ENCODE measurements around the gene ARFGEF2. TPM values are rescaled to one million over a fixed set of nuclear protein-coding genes. Genes with fewer than 3 reads are reported as not detected.

The ARFGEF2 gene
- polyA plus RNA-seq, 1 experiment, result 15.5 TPM

GRCh38 chr20:49028684-49029083 lies 107.2 kb downstream of the ARFGEF2 start:
- H3K4me3 ChIP-seq (ENCODE audit: low read depth, low read length), result no peak overlapping the region
- TF ChIP-seq CTCF (IDR thresholded peaks at IDR 0.05; ENCODE audit: insufficient read depth, low read depth, low read length), result peak; percentile 51
- POLR2A ChIA-PET, result no interaction called here
- H3K27me3 ChIP-seq (ENCODE audit: control insufficient read depth, insufficient read depth, low read length), result no peaks in the 10 kb centered on the region
- DNase-seq (ENCODE audit: low read depth), result no peak
- H3K36me3 ChIP-seq (ENCODE audit: control insufficient read depth, insufficient read depth, low read length), result peaks cover 10% of the 10 kb centered on the region
- CTCF ChIA-PET, result interaction anchor here (0.6 to 2.7 kb wide), 7 partner anchors 8 to 191 kb away, joined by 3 to 9 read pairs (median 4); partner anchors contain the start of gene DDX27

GRCh38 chr20:49029203-49029602 lies 107.7 kb downstream of the ARFGEF2 start:
- peaks cover 12% of the 10 kb centered on the region for H3K36me3 ChIP-seq (ENCODE audit: control insufficient read depth, insufficient read depth, low read length)
- no peak overlapping the region for H3K4me3 ChIP-seq (ENCODE audit: low read depth, low read length)
- no peak for DNase-seq (ENCODE audit: low read depth)
- ChIA-PET CTCF (interaction anchor here (0.6 to 2.7 kb wide), 8 partner anchors 8 to 769 kb away, joined by 3 to 9 read pairs (median 4); partner anchors contain the start of gene DDX27), POLR2A (no interaction called here)
- no peaks in the 10 kb centered on the region for H3K27me3 ChIP-seq (ENCODE audit: control insufficient read depth, insufficient read depth, low read length)
- TF ChIP-seq CTCF (IDR thresholded peaks at IDR 0.05; ENCODE audit: insufficient read depth, low read depth, low read length), result no peak

DNA sequence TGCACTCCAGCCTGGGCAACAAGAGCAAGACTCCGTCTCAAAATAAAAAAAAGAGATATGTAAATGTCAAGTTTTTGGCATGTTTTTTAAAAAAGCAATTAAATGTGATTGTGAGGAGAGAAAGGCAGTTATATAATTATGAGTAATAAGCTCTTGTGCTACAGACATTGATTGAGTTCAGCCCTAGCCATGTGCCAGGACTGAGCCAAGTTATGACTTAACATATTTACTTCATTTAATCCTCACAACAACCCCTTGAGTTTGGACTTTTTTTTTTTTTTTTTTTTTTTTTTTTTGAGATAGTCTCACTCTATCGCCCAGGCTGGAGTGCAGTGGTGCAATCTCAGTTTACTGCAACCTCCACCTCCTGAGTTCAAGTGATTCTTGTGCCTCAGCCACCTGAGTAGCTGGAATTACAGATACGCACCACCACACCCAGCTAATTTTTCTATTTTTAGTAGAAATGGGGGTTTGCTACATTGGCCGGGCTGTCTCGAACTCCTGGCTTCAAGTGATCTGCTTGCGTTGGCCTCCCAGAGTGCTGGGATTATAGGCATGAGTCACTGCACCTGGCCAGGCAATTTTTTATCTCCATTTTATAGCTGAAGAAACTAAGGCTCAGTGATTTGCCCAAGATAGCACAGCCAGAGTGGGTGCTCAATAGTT lies 109.6 kb downstream of the ARFGEF2 start:
- no peak for DNase-seq (ENCODE audit: low read depth)
- peaks cover 8% of the 10 kb centered on the region for H3K36me3 ChIP-seq (ENCODE audit: control insufficient read depth, insufficient read depth, low read length)
- POLR2A ChIA-PET, result no interaction called here
- H3K4me3 ChIP-seq (ENCODE audit: low read depth, low read length), result no peak overlapping the region
- no peak for TF ChIP-seq CTCF (IDR thresholded peaks at IDR 0.05; ENCODE audit: insufficient read depth, low read depth, low read length)
- CTCF ChIA-PET, result no interaction called here
- H3K27me3 ChIP-seq (ENCODE audit: control insufficient read depth, insufficient read depth, low read length), result no peaks in the 10 kb centered on the region

DNA sequence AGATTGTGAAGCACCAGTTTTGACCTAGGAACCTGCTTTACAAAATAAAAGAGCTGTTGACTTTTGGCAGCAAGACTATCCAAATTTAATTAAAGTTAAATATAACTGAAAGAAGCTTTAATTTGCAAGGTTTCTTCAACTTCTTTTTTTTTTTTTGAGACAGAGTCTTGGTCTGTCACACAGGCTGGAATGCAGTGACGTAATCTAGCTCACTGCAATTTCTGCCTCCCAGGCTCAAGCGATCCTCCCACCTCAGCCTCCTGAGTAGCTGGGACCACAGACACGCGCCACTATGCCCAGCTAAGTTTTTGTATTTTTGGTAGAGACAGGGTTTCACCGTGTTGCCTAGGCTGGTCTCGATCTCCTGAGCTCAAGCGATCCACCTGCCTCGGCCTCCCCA lies 110.9 kb downstream of the ARFGEF2 start:
- DNase-seq (ENCODE audit: low read depth), result no peak
- Histone ChIP-seq H3K36me3 (ENCODE audit: control insufficient read depth, insufficient read depth, low read length) (peaks cover 8% of the 10 kb centered on the region), H3K27me3 (ENCODE audit: control insufficient read depth, insufficient read depth, low read length) (no peaks in the 10 kb centered on the region), H3K4me3 (ENCODE audit: low read depth, low read length) (no peak overlapping the region)
- TF ChIP-seq CTCF (IDR thresholded peaks at IDR 0.05; ENCODE audit: insufficient read depth, low read depth, low read length), result no peak
- POLR2A ChIA-PET, result no interaction called here
- CTCF ChIA-PET, result interaction anchor here (0.6 to 1.2 kb wide), 2 partner anchors 13 to 855 kb away, joined by 3 read pairs; partner anchors contain the start of gene CSE1L

DNA sequence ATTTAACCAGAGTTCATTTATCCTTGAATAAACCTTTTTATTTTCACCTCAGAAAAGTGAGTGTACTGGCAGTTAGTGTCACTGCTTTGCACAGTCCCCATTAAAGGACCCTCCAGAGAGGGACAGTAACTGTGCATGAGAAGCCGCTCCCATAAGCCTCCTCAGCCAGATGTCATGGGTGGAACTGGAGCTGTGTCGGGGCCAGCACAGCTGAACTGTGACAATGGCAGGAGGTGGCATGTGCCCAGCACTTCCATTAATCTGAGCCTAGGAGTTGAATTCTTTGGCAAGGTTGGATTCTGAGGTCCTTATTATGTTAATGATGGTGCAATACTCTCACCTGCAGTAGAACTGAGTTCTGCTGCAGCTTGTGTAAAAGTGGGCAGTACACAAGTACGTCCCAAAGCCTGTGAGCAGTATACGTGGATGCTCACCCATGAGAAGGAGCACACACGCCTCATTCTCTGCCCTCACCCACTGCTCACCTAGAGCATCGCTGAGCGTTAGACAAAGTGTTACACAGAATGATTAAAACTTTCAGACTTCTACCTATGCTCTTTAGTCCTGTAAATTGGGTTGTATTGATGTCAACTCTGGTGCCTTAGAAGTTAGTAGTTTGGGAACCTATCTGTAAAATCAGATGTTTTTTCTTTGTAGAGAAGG lies 112.7 kb downstream of the ARFGEF2 start:
- Histone ChIP-seq H3K4me3 (ENCODE audit: low read depth, low read length) (no peak overlapping the region), H3K36me3 (ENCODE audit: control insufficient read depth, insufficient read depth, low read length) (peaks cover 8% of the 10 kb centered on the region), H3K27me3 (ENCODE audit: control insufficient read depth, insufficient read depth, low read length) (no peaks in the 10 kb centered on the region)
- ChIA-PET POLR2A (no interaction called here), CTCF (no interaction called here)
- no peak for TF ChIP-seq CTCF (IDR thresholded peaks at IDR 0.05; ENCODE audit: insufficient read depth, low read depth, low read length)
- no peak for DNase-seq (ENCODE audit: low read depth)
